Mononuclear cell (primary cell): ENCODE measurements around the gene DEFB113. TPM values are rescaled to one million over a fixed set of nuclear protein-coding genes. Genes with fewer than 3 reads are reported as not detected.

ENCODE experiments used
- H3K27me3 ChIP-seq: 2 replicates; pipeline ENCODE4 v1.6.0; 2011; ENCODE audit warnings: low read length, control low read depth; ENCODE audit not compliant: insufficient read depth
- H3K4me1 ChIP-seq: 2 replicates; pipeline ENCODE4 v1.5.1; 2011; ENCODE audit warnings: mild to moderate bottlenecking, low read length, control low read depth; ENCODE audit not compliant: insufficient read depth
- H3K4me3 ChIP-seq: 2 replicates; pipeline ENCODE4 v1.5.1; 2011; ENCODE audit warnings: mild to moderate bottlenecking, low read length, moderate library complexity
- H3K9me3 ChIP-seq: 2 replicates; pipeline ENCODE4 v1.5.1; 2011; ENCODE audit warnings: low read depth, mild to moderate bottlenecking, control low read depth, low read length
- total RNA-seq: library from RNA; depleted of rRNA; stranded (reverse); fragments of >200 nt; gene quantifications from one replicate; pipeline ENCODE4 v1.2.3, GENCODE V29; 2012

Gene DEFB113
- total RNA-seq = not detected

- no peaks in the 10 kb centered on the region for H3K27me3 ChIP-seq
- H3K9me3 ChIP-seq = no peaks in the 10 kb centered on the region
- H3K4me1 ChIP-seq = no peaks in the 10 kb centered on the region
- no peak within 1 kb of the TSS for H3K4me3 ChIP-seq
Measured at GRCh38 chr6:49969605-49970004, at the start of gene DEFB113. Gene DEFB113, minus strand, starts transcription at chr6:49969625. Its CDS starts 0 bp downstream, at chr6:49969625.

- no peaks in the 10 kb centered on the region for H3K27me3 ChIP-seq
- no peaks in the 10 kb centered on the region for H3K9me3 ChIP-seq
- no peaks in the 10 kb centered on the region for H3K4me1 ChIP-seq
- no peak overlapping the region for H3K4me3 ChIP-seq
Measured at GRCh38 chr6:50007819-50008218, 38.4 kb upstream of the DEFB113 start.

GRCh38 chr6:50003139-50003538, 33.7 kb upstream of the DEFB113 start:
- H3K9me3 ChIP-seq = no peaks in the 10 kb centered on the region

GRCh38 chr6:49995278-49995677, 25.9 kb upstream of the DEFB113 start:
- no peak overlapping the region for H3K4me3 ChIP-seq
- no peaks in the 10 kb centered on the region for H3K27me3 ChIP-seq
- no peaks in the 10 kb centered on the region for H3K9me3 ChIP-seq
- H3K4me1 ChIP-seq = no peaks in the 10 kb centered on the region

More at GRCh38 chr6:50003139-50003538, 33.7 kb upstream of the DEFB113 start:
- Histone ChIP-seq H3K27me3 (no peaks in the 10 kb centered on the region), H3K4me3 (no peak overlapping the region), H3K4me1 (no peaks in the 10 kb centered on the region)

- Histone ChIP-seq H3K4me3 (no peak overlapping the region), H3K9me3 (no peaks in the 10 kb centered on the region), H3K27me3 (no peaks in the 10 kb centered on the region), H3K4me1 (no peaks in the 10 kb centered on the region)
Measured at GRCh38 chr6:49988900-49989299, 19.5 kb upstream of the DEFB113 start.

GRCh38 chr6:49987749-49988148, 18.3 kb upstream of the DEFB113 start:
- H3K4me1 ChIP-seq = no peaks in the 10 kb centered on the region
- H3K4me3 ChIP-seq = no peak overlapping the region
- no peaks in the 10 kb centered on the region for H3K9me3 ChIP-seq
- no peaks in the 10 kb centered on the region for H3K27me3 ChIP-seq

- no peaks in the 10 kb centered on the region for H3K9me3 ChIP-seq
- H3K4me3 ChIP-seq = no peak overlapping the region
- no peaks in the 10 kb centered on the region for H3K4me1 ChIP-seq
- no peaks in the 10 kb centered on the region for H3K27me3 ChIP-seq
Measured at GRCh38 chr6:49986551-49986950, 17.1 kb upstream of the DEFB113 start.

- Histone ChIP-seq H3K4me1 (no peaks in the 10 kb centered on the region), H3K27me3 (no peaks in the 10 kb centered on the region), H3K9me3 (no peaks in the 10 kb centered on the region), H3K4me3 (no peak overlapping the region)
Measured at GRCh38 chr6:49982046-49982445, 12.6 kb upstream of the DEFB113 start.

GRCh38 chr6:49980898-49981297, 11.5 kb upstream of the DEFB113 start:
- Histone ChIP-seq H3K27me3 (no peaks in the 10 kb centered on the region), H3K9me3 (no peaks in the 10 kb centered on the region), H3K4me1 (no peaks in the 10 kb centered on the region), H3K4me3 (no peak overlapping the region)

GRCh38 chr6:49979584-49979983, 10.2 kb upstream of the DEFB113 start:
- H3K9me3 ChIP-seq = no peaks in the 10 kb centered on the region
- no peaks in the 10 kb centered on the region for H3K4me1 ChIP-seq
- no peak overlapping the region for H3K4me3 ChIP-seq
- no peaks in the 10 kb centered on the region for H3K27me3 ChIP-seq

- Histone ChIP-seq H3K27me3 (no peaks in the 10 kb centered on the region), H3K4me3 (no peak overlapping the region), H3K9me3 (no peaks in the 10 kb centered on the region), H3K4me1 (no peaks in the 10 kb centered on the region)
Measured at GRCh38 chr6:49978332-49979226, 9.2 kb upstream of the DEFB113 start.

- no peaks in the 10 kb centered on the region for H3K4me1 ChIP-seq
- H3K9me3 ChIP-seq = no peaks in the 10 kb centered on the region
- H3K4me3 ChIP-seq = no peak overlapping the region
- no peaks in the 10 kb centered on the region for H3K27me3 ChIP-seq
Measured at GRCh38 chr6:49966823-49967222, 2.6 kb downstream of the DEFB113 start.

GRCh38 chr6:49966334-49966733, 3.1 kb downstream of the DEFB113 start:
- Histone ChIP-seq H3K27me3 (no peaks in the 10 kb centered on the region), H3K4me1 (no peaks in the 10 kb centered on the region), H3K4me3 (no peak overlapping the region)

GRCh38 chr6:49964064-49964463, 5.4 kb downstream of the DEFB113 start, which contains the start of gene DEFB114:
Gene DEFB114, minus strand, starts transcription at chr6:49964164. Its CDS starts 59 bp downstream, at chr6:49964105.
- H3K27me3 ChIP-seq = no peaks in the 10 kb centered on the region
- no peaks in the 10 kb centered on the region for H3K9me3 ChIP-seq
- H3K4me1 ChIP-seq = no peaks in the 10 kb centered on the region
- no peak within 1 kb of the TSS for H3K4me3 ChIP-seq

More at GRCh38 chr6:49966334-49966733, 3.1 kb downstream of the DEFB113 start:
- no peaks in the 10 kb centered on the region for H3K9me3 ChIP-seq

- H3K9me3 ChIP-seq = no peaks in the 10 kb centered on the region
- H3K27me3 ChIP-seq = no peaks in the 10 kb centered on the region
- no peaks in the 10 kb centered on the region for H3K4me1 ChIP-seq
- H3K4me3 ChIP-seq = no peak overlapping the region
Measured at GRCh38 chr6:49958180-49958579, 11.2 kb downstream of the DEFB113 start.

GRCh38 chr6:49955847-49956246, 13.6 kb downstream of the DEFB113 start:
- Histone ChIP-seq H3K4me3 (no peak overlapping the region), H3K27me3 (no peaks in the 10 kb centered on the region), H3K4me1 (no peaks in the 10 kb centered on the region), H3K9me3 (no peaks in the 10 kb centered on the region)
